Measurements from ENCODE around the gene LMAN1L.

LMAN1L gene

GRCh38 chr15:74787251-74788041 is 25.2 kb upstream of the LMAN1L start:
- H3K4me1 ChIP-seq (ENCODE audit: insufficient read depth, low read length), result peaks cover 73% of the 10 kb centered on the region
- peaks cover 44% of the 10 kb centered on the region for H3K36me3 ChIP-seq (ENCODE audit: insufficient read depth, low read length)
- peak overlapping the region in 1 of 2 experiments; percentile 55; a peak in 2 of 4 replicates for H3K4me3 ChIP-seq (ENCODE audit: low read depth in 1 of 2, low read length in 2 of 2)

GRCh38 chr15:74788042-74788682 is 24.5 kb upstream of the LMAN1L start:
- TF ChIP-seq EZH2 (IDR thresholded peaks at IDR 0.05; ENCODE audit: borderline replicate concordance, low read depth, low read length, severe bottlenecking) (no peak), CTCF (IDR thresholded peaks at IDR 0.05; ENCODE audit: borderline replicate concordance, extremely low read depth, low read length, poor library complexity, severe bottlenecking) (no peak)
- Histone ChIP-seq H3K4me1 (ENCODE audit: insufficient read depth, low read length) (peaks cover 66% of the 10 kb centered on the region), H3K27me3 (ENCODE audit: insufficient read depth, low read length, poor library complexity) (no peaks in the 10 kb centered on the region), H2AFZ (ENCODE audit: low read depth, low read length) (no peak overlapping the region), H3K9me3 (ENCODE audit: insufficient read depth, low read length, severe bottlenecking) (no peaks in the 10 kb centered on the region), H4K20me1 (ENCODE audit: insufficient read depth, low read length) (peaks cover 83% of the 10 kb centered on the region), H3K27ac (ENCODE audit: low read length) (peak overlapping the region; percentile 90), H3K36me3 (ENCODE audit: insufficient read depth, low read length) (peaks cover 48% of the 10 kb centered on the region), H3K9ac (ENCODE audit: low read depth, low read length) (peak overlapping the region; percentile 60), H3K4me2 (ENCODE audit: insufficient read depth, low read length) (peak overlapping the region; percentile 70), H3K4me3 (ENCODE audit: low read depth in 1 of 2, low read length in 2 of 2) (peak overlapping the region in 1 of 2 experiments; percentile 55; a peak in 2 of 4 replicates), H3K79me2 (ENCODE audit: insufficient read depth, low read length) (peaks cover 93% of the 10 kb centered on the region)
- no peak for DNase-seq
- no peak for ATAC-seq (ENCODE audit: insufficient read depth, low read depth)

More at GRCh38 chr15:74787251-74788041, 25.2 kb upstream of the LMAN1L start:
- no peak for TF ChIP-seq EZH2 (IDR thresholded peaks at IDR 0.05; ENCODE audit: borderline replicate concordance, low read depth, low read length, severe bottlenecking)
- TF ChIP-seq CTCF (IDR thresholded peaks at IDR 0.05; ENCODE audit: borderline replicate concordance, extremely low read depth, low read length, poor library complexity, severe bottlenecking), result peak; percentile 94
- Histone ChIP-seq H4K20me1 (ENCODE audit: insufficient read depth, low read length) (peaks cover 83% of the 10 kb centered on the region), H3K27me3 (ENCODE audit: insufficient read depth, low read length, poor library complexity) (no peaks in the 10 kb centered on the region), H3K9ac (ENCODE audit: low read depth, low read length) (peak overlapping the region; percentile 60), H3K4me2 (ENCODE audit: insufficient read depth, low read length) (peak overlapping the region; percentile 70), H3K79me2 (ENCODE audit: insufficient read depth, low read length) (peaks cover 93% of the 10 kb centered on the region), H3K9me3 (ENCODE audit: insufficient read depth, low read length, severe bottlenecking) (no peaks in the 10 kb centered on the region), H3K27ac (ENCODE audit: low read length) (peak overlapping the region; percentile 90), H2AFZ (ENCODE audit: low read depth, low read length) (peak overlapping the region; percentile 55; the same call in 1 of the 2 replicates)
- DNase-seq (peak; percentile 94), ATAC-seq (ENCODE audit: insufficient read depth, low read depth) (peak; percentile 85)

- Histone ChIP-seq H3K9me3 (ENCODE audit: insufficient read depth, low read length, severe bottlenecking) (no peaks in the 10 kb centered on the region), H3K4me1 (ENCODE audit: insufficient read depth, low read length) (peaks cover 61% of the 10 kb centered on the region), H3K4me3 (ENCODE audit: low read depth in 1 of 2, low read length in 2 of 2) (peak overlapping the region in 1 of 2 experiments; percentile 55; a peak in 2 of 4 replicates), H2AFZ (ENCODE audit: low read depth, low read length) (no peak overlapping the region), H3K36me3 (ENCODE audit: insufficient read depth, low read length) (peaks cover 48% of the 10 kb centered on the region), H3K79me2 (ENCODE audit: insufficient read depth, low read length) (peaks cover 93% of the 10 kb centered on the region), H3K27me3 (ENCODE audit: insufficient read depth, low read length, poor library complexity) (no peaks in the 10 kb centered on the region), H4K20me1 (ENCODE audit: insufficient read depth, low read length) (peaks cover 83% of the 10 kb centered on the region), H3K27ac (ENCODE audit: low read length) (peak overlapping the region; percentile 90), H3K4me2 (ENCODE audit: insufficient read depth, low read length) (peak overlapping the region; percentile 70), H3K9ac (ENCODE audit: low read depth, low read length) (peak overlapping the region; percentile 60)
- DNase-seq, result peak; percentile 60
- TF ChIP-seq EZH2 (IDR thresholded peaks at IDR 0.05; ENCODE audit: borderline replicate concordance, low read depth, low read length, severe bottlenecking), result no peak
- TF ChIP-seq CTCF (IDR thresholded peaks at IDR 0.05; ENCODE audit: borderline replicate concordance, extremely low read depth, low read length, poor library complexity, severe bottlenecking), result no peak
- ATAC-seq (ENCODE audit: insufficient read depth, low read depth), result peak; percentile 13; the same call in 1 of the 3 replicates
These were observed 23.9 kb upstream of the LMAN1L start for GRCh38 chr15:74788683-74789151.
